GM12878 (cell line): Measurements from ENCODE around the gene PLXNA4. TPM values are rescaled to one million over a fixed set of nuclear protein-coding genes. Genes with fewer than 3 reads are reported as not detected.

Source experiments
- ATAC-seq: fragments of 200-7000 bp; cut with Tn5 transposase; 3 replicates; pipeline ENCODE4 v1.9.1; 2020; ENCODE audit warnings: mild to moderate bottlenecking, moderate library complexity
- BruUV-seq: library from RNA; stranded (reverse); fragments of 400-500 nt; replicated peaks from 2 replicates; lab custom pipeline; 2021; lab: Mats Ljungman, UMichigan
- CTCF ChIA-PET: fragments of 300-600 bp; sonication (Branson Sonifier 250); formaldehyde crosslinking; extraction: SDS; loops from one replicate; lab custom pipeline; 2021; ENCODE audit warnings: inconsistent platforms; lab: Yijun Ruan, JAX
- POLR2A ChIA-PET: fragments of 350-600 bp; formaldehyde crosslinking; extraction: SDS; loops from one replicate; lab custom pipeline; 2021; ENCODE audit warnings: inconsistent platforms; lab: Charles Lee
- RAD21 ChIA-PET: fragments of 300-600 bp; sonication (Branson Sonifier 250); formaldehyde crosslinking; loops from one replicate; lab custom pipeline; 2023; ENCODE audit warnings: antibody characterized with exemption; ENCODE audit not compliant: unreplicated experiment; lab: Charles Lee
- SMC1A ChIA-PET: fragments of 300-600 bp; sonication (Branson Sonifier 250); formaldehyde crosslinking; loops from one replicate; lab custom pipeline; 2023; ENCODE audit not compliant: unreplicated experiment, uncharacterized antibody; lab: Charles Lee
- DNase-seq: peaks from one replicate; pipeline ENCODE4 v3.0.0-alpha.2; 2011; ENCODE audit warnings: low read depth, low spot score
- FAIRE-seq: peaks from 3 replicates; lab custom pipeline; 2011; peaks lifted over from hg19 to GRCh38; lab: Jason Lieb, UNC
- H2AFZ ChIP-seq: 2 replicates; pipeline ENCODE4 v1.6.0; 2011; ENCODE audit warnings: low read depth, low read length, control low read depth; ENCODE audit not compliant: control insufficient read depth
- H3K27ac ChIP-seq: 2 replicates; pipeline ENCODE4 v1.5.1; 2011; ENCODE audit warnings: control low read depth; ENCODE audit not compliant: control insufficient read depth, insufficient read depth
- H3K27me3 ChIP-seq, 2 experiments: replicated peaks in 1 of 2; 2 replicates each; pipeline versions ENCODE4 v1.6.0 to v1.6.1; 2011; ENCODE audit warnings: low read length in 1 of 2; ENCODE audit not compliant: control insufficient read depth in 2 of 2, insufficient read depth in 2 of 2
- H3K36me3 ChIP-seq, 2 experiments: 2 replicates each; pipeline ENCODE4 v1.5.1; 2011; ENCODE audit warnings: low read length in 1 of 2; ENCODE audit not compliant: control insufficient read depth in 2 of 2, insufficient read depth in 2 of 2
- H3K4me1 ChIP-seq: 2 replicates; pipeline ENCODE4 v1.6.1; 2011; ENCODE audit warnings: mild to moderate bottlenecking, low read length, moderate library complexity, mixed read lengths; ENCODE audit not compliant: control insufficient read depth, insufficient read depth
- H3K4me2 ChIP-seq: 2 replicates; pipeline ENCODE4 v1.6.0; 2011; ENCODE audit warnings: control low read depth; ENCODE audit not compliant: control insufficient read depth, insufficient read depth
- H3K4me3 ChIP-seq: fragments of 200-600 bp; sonication (generic); 2 replicates; pipeline ENCODE4 v1.5.1; 2016
- H3K79me2 ChIP-seq: 2 replicates; pipeline ENCODE4 v1.6.0; 2011; ENCODE audit warnings: low read length; ENCODE audit not compliant: control insufficient read depth, insufficient read depth
- H3K9ac ChIP-seq: 2 replicates; pipeline ENCODE4 v1.8.0; 2011; ENCODE audit warnings: low read length, control low read depth, mixed read lengths; ENCODE audit not compliant: control insufficient read depth, insufficient read depth
- H3K9me3 ChIP-seq: replicated peaks from 3 replicates; pipeline ENCODE4 v1.5.1; 2011; ENCODE audit warnings: mild to moderate bottlenecking, low read length; ENCODE audit not compliant: control insufficient read depth, insufficient read depth
- H4K20me1 ChIP-seq: 2 replicates; pipeline ENCODE4 v1.6.0; 2011; ENCODE audit not compliant: control insufficient read depth, insufficient read depth
- BACH1 ChIP-seq: fragments of 450-650 bp; IDR thresholded peaks from 2 replicates; pipeline ENCODE4 v1.6.1; 2017; ENCODE audit warnings: mild to moderate bottlenecking, borderline replicate concordance
- BCL11A ChIP-seq: IDR thresholded peaks from 2 replicates; pipeline ENCODE4 v1.6.1; 2011; ENCODE audit warnings: low read depth, low read length
- BHLHE40 ChIP-seq, 2 experiments: fragments of 450-650 bp in 1 of 2; IDR thresholded peaks; 2 replicates each; pipeline ENCODE4 v1.6.1; 2011 to 2017; ENCODE audit warnings: low read depth in 2 of 2, borderline replicate concordance in 1 of 2, improper control_type of control experiment in 1 of 2, low read length in 1 of 2, mild to moderate bottlenecking in 1 of 2
- CBX3 ChIP-seq: fragments of 200-600 bp; sonication (generic); IDR thresholded peaks from 2 replicates; pipeline ENCODE4 v1.6.1; 2016; ENCODE audit warnings: low read depth, borderline replicate concordance
- E2F4 ChIP-seq: IDR thresholded peaks from 2 replicates; pipeline ENCODE4 v1.6.1; 2012; ENCODE audit warnings: low read depth, low read length, improper control_type of control experiment
- EP300 ChIP-seq, 2 experiments: fragments of 150-350 bp in 1 of 2; IDR thresholded peaks; 2 replicates each; pipeline ENCODE4 v1.6.1; 2011 to 2012; ENCODE audit warnings: low read depth in 2 of 2, low read length in 2 of 2, borderline replicate concordance in 1 of 2, improper control_type of control experiment in 1 of 2, inconsistent platforms in 1 of 2; ENCODE audit not compliant: control insufficient read depth in 1 of 2
- MXI1 ChIP-seq: fragments of 150-350 bp; IDR thresholded peaks from 2 replicates; pipeline ENCODE4 v1.6.1; 2011; ENCODE audit warnings: low read depth, mild to moderate bottlenecking, inconsistent platforms, low read length, improper control_type of control experiment
- RB1 ChIP-seq: fragments of 450-650 bp; formaldehyde crosslinking; IDR thresholded peaks from 2 replicates; pipeline ENCODE4 v1.6.1; 2017; ENCODE audit warnings: mild to moderate bottlenecking, borderline replicate concordance
- ZNF207 ChIP-seq: fragments of 450-650 bp; IDR thresholded peaks from 2 replicates; pipeline ENCODE4 v1.6.1; 2014; ENCODE audit warnings: antibody characterized with exemption, mild to moderate bottlenecking, borderline replicate concordance
- WGBS: methylation state at CpG from one replicate; pipeline ENCODE4 v1.1.6; 2016; ENCODE audit warnings: low lambda C conversion rate; ENCODE audit not compliant: insufficient replicate concordance, insufficient coverage; ENCODE audit errors: missing lambda C conversion rate; 5-methylcytosine and 5-hydroxymethylcytosine counted together
- in situ Hi-C: fragments of 300-500 bp; cut with MboI; formaldehyde crosslinking; loops from 9 replicates; pipeline ENCODE4 v1.14.3; 2018; ENCODE audit warnings: mixed read lengths
- intact Hi-C: fragments of 100-400 bp; cut with micrococcal nuclease; formaldehyde crosslinking; loops from one replicate; pipeline ENCODE4 v1.14.2; 2022; ENCODE audit not compliant: unreplicated experiment
- polyA plus RNA-seq, 11 experiments: library from polyadenylated mRNA; depleted of rRNA in 4 of 11; unstranded in 6 of 11; stranded (reverse) in 5 of 11; fragments of >200 nt; fragmentation: Nextera tagmentation in 4 of 11; fragmentation: Illumina TruSeq in 1 of 11; extraction: Ambion mirVana in 4 of 11; extraction: Trizol in 1 of 11; gene quantifications; 1 replicate in 1 of 11; 2 replicates in 10 of 11; pipeline versions ENCODE4 v1.2.1 to v1.2.3, GENCODE V29; 2011 to 2016; ENCODE audit warnings: inconsistent platforms in 2 of 11, missing spikeins in 2 of 11, low read depth in 1 of 11
- total RNA-seq, 4 experiments: library from RNA; depleted of rRNA in 3 of 4; stranded (reverse); fragments of >200 nt in 3 of 4; fragmentation: Illumina TruSeq in 1 of 4; extraction: Trizol in 1 of 4; gene quantifications; 2 replicates each; pipeline versions ENCODE4 v1.2.1 to v1.2.3, GENCODE V29; 2013 to 2021
- TF ChIP-seq, protein P1 (sequence below): fragments of 150-350 bp; IDR thresholded peaks from 2 replicates; pipeline ENCODE4 v1.6.1; 2016; ENCODE audit warnings: low read depth, low read length

PLXNA4 gene
- total and polyA plus RNA-seq, 10 of the 15 experiments (the other 5 are each of a cell fraction or from before 2014, with no cell fraction given), result 0.03 TPM; not detected in 9

DNA sequence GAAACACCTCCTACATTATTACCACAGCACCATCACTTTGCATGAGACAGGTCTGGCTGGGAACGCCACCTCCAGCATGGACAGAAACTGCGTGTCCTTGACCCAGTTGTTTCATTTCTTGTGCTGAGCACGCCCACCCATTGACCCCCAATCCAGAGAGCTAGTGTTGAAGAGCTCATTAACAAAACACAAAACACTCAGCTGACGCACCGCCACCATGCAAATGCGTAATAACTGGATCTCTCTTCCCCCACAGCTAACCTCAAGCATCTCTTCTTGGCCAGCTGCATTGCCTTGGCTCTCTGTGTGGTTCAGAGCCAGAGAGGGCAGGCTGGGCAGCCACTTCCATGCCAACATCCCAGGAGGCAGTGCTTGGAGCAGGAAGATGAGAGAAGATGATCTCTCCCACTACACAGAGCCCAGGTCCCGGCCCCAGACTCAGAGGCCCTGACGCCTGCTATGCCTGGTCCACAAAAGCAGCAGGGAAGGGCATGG, 173.5 kb downstream of the PLXNA4 start:
- H3K27me3 ChIP-seq, result no peaks in the 10 kb centered on the region; a peak in 2 of 4 replicates
- H3K9me3 ChIP-seq, result no peaks in the 10 kb centered on the region
- no peak for DNase-seq
- ChIA-PET SMC1A (no interaction called here), RAD21 (no interaction called here)
- no peak overlapping the region for H2AFZ ChIP-seq
- BruUV-seq, result no TSS peak
- no peak overlapping the region for H3K9ac ChIP-seq
- H3K4me2 ChIP-seq, result no peak overlapping the region
- no peaks in the 10 kb centered on the region for H3K4me1 ChIP-seq
- no peak overlapping the region for H3K4me3 ChIP-seq
- in situ Hi-C loops, result no loop called here
- TF ChIP-seq, protein P1, sequence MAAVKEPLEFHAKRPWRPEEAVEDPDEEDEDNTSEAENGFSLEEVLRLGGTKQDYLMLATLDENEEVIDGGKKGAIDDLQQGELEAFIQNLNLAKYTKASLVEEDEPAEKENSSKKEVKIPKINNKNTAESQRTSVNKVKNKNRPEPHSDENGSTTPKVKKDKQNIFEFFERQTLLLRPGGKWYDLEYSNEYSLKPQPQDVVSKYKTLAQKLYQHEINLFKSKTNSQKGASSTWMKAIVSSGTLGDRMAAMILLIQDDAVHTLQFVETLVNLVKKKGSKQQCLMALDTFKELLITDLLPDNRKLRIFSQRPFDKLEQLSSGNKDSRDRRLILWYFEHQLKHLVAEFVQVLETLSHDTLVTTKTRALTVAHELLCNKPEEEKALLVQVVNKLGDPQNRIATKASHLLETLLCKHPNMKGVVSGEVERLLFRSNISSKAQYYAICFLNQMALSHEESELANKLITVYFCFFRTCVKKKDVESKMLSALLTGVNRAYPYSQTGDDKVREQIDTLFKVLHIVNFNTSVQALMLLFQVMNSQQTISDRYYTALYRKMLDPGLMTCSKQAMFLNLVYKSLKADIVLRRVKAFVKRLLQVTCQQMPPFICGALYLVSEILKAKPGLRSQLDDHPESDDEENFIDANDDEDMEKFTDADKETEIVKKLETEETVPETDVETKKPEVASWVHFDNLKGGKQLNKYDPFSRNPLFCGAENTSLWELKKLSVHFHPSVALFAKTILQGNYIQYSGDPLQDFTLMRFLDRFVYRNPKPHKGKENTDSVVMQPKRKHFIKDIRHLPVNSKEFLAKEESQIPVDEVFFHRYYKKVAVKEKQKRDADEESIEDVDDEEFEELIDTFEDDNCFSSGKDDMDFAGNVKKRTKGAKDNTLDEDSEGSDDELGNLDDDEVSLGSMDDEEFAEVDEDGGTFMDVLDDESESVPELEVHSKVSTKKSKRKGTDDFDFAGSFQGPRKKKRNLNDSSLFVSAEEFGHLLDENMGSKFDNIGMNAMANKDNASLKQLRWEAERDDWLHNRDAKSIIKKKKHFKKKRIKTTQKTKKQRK, result no peak
- TF ChIP-seq E2F4 (no peak), BHLHE40 (IDR thresholded peaks at IDR 0.05; ENCODE audit: borderline replicate concordance in 1 of 2, low read depth in 2 of 2, low read length in 1 of 2) (no peak), BCL11A (no peak), ZNF207 (no peak), MXI1 (no peak), CBX3 (no peak), RB1 (no peak), BACH1 (no peak), EP300 (IDR thresholded peaks at IDR 0.05; ENCODE audit: borderline replicate concordance in 1 of 2, control insufficient read depth in 1 of 2, low read depth in 2 of 2, low read length in 2 of 2) (no peak)
- TF ChIP-seq, all 136 proteins: peak for 0
- Histone ChIP-seq H3K27ac (no peak overlapping the region), H3K36me3 (no peaks in the 10 kb centered on the region), H4K20me1 (no peaks in the 10 kb centered on the region), H3K79me2 (no peaks in the 10 kb centered on the region)
- no peak for ATAC-seq
- 48% methylated on average over 8 of the region's 8 CpGs for WGBS
- CTCF ChIA-PET, result no interaction called here
- intact Hi-C loops, result no loop called here
- POLR2A ChIA-PET, result no interaction called here
- no peak for FAIRE-seq
